DMS 273 treated with DMSO at 0.1 percent for 48 hours (cell line): ENCODE measurements around the gene JAKMIP1.
"Not testable (repeated sequence)": the region's sequence is repeated elsewhere in the genome, so short reads cannot be mapped to it uniquely, and the experiment has no call there.

Source experiments
- DNase-seq: peaks from one replicate; lab custom pipeline; 2025; lab: John Stamatoyannopoulos, UW

Gene JAKMIP1

DNA sequence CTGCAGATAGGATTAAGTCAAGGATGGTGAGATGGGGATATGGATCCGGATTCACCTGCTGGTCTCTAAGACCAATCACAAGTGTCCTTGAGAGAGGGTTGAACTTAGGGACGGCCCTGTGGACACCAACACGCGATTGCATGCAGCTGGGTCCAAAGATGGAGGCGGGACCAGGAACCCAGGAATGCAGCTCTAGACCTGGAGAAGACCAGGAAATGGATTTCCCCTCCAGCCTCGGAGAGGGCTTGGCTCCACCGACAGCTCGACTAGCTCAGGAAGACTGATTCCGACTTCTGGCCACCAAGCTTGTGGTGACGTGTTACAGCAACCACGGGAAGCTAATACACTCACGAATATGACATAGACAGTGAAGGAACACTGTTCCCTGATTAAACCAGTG, 186.8 kb downstream of the JAKMIP1 start:
- DNase-seq: no peak

DNA sequence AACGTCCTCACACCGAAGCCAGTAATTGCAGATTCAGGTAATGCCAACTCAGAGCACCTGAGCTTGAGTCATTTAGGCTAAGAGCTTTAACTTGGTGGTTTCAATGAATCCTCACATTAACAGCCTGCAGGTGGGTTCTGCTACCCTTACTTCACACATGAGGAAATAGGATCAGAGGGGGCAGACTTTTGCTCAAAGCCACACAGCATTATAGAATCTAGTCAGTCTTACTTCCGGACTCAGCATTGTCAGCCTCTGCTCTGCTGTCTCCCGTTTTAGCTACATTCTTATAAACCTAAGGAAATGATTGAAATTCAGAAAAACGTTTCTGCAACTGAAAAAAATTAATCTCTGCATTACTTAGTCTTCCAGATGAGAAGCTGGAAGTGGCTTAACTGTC, 188.1 kb downstream of the JAKMIP1 start:
- no peak for DNase-seq

DNA sequence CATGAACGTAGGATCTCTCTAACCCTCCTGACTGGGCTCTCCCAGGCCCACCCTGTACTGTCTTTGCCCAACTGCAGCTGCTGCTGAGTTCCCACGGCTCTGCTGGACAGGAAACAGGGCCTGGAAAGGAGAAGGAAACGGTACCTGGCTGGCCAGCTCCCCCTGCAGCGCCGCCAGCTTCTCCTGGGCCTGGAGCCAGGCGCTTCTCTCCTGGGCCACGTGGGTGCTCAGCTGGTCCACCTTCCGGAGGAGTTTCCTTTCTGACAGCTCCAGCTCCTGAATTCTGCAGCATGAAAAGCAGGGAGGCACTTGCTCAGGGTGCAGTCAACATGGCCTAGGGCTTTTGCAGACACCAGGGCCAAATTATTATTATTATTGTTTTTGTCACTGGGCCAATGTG, 188.7 kb downstream of the JAKMIP1 start:
- no peak for DNase-seq

DNA sequence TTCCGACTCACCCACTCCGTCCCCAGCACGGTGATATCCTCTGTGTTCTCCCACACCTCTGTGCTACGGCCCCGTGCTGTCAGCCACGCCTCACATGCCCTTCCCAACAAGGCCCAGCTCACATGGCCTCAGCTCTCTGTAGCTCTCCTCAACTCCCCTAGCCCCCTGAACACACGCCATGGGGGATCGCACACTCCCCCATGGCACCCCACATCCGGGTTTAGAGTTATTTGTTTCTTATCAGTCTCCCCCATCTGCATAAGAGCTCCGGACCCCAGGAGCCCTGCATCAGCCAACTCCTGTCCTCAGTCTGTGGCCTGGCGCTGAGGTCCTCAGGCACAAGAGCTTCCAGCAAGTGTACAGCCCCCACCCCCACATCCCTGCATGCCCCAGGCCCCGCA, 189.1 kb downstream of the JAKMIP1 start:
- DNase-seq: no peak

DNA sequence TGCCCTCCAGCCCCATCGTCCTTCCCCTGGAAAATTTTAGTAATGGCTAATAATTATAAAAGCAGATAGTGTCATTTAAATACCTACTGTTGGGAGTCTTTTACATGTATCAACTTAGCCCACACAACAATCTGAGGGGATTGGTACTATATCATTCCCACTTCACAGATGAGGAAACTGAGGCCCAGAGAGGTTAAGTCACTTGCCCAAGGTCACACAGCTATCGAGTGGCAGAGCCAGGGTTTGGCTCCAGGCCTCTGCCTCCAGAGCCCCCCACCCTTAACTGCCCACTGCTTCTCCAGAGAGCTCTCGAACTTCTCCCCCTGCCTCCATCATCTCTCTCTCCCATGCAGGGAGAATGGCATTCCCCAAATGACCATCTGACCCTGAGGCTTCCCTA, 189.6 kb downstream of the JAKMIP1 start:
- no peak for DNase-seq

DNA sequence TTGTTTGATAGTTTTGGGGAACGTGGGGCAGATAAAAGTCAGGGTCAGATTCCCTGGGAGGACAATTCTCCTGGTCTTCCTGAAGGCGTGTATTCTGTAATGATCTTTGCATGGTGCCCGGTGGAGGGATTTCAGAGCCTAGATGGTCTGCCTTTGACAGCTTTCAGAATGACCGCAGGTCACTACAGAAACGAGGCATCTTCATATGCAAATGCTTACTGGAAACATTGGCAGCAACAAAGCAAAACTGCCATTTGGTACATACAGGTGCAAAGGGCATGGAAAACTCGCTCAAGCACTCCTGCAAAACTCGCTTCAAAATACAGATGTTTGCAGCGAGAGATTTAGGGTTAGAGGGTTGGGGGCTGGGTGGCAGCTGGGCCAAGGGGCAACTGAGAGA, 190.9 kb downstream of the JAKMIP1 start:
- no peak for DNase-seq

DNA sequence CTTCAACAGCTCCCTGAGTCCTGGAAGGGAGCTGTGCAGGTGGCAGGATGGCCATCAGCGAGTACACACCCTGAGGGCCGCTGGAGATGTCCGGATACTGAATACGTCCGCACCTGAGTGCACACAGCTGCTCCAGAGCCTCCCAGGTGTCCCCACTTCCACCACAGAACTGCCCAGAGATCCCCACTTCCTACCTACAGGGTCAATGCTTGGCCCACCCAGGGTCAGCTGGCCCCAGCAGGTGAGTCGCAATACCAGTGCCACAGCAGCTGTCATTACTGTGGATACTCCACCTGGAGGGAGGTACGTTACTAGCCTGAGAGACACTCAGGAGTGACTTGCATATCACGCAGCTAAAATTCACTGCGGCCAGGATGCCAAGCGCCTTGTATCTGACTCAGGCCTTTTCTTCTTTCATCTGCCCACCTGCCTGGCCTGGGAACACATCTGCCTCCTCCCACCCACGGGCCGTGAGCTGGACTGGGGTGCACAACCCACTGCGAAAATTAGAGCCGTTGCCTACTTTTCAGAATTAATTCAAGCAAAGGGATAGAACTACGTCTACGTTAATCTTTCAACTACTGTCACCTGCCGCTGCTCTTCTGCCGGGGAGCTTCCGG, 191.5 kb downstream of the JAKMIP1 start:
- DNase-seq: no peak

DNA sequence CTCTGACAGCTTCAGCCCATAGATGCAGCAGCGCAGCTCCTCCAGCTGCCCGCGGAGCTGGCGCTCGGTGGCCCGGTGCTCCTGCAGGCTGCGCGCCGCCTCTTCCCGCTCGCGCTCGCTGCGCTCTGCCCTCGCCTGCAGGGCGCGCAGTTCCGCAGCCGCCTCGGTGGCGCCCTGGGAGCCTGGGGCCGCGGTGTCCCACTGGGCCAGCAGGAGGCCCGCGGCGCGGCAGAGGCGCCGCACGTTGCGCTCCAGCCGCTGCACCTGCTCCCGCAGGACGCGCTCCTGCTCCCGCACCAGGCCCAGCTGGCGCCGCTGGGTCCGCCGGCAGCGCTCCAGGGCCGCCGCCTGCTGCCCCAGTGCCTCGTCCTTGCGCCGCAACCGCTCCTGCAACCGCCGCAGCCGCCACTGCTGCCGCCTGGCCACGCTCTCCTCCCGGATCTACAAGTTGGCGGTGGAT, 192.2 kb downstream of the JAKMIP1 start:
- no peak for DNase-seq

DNA sequence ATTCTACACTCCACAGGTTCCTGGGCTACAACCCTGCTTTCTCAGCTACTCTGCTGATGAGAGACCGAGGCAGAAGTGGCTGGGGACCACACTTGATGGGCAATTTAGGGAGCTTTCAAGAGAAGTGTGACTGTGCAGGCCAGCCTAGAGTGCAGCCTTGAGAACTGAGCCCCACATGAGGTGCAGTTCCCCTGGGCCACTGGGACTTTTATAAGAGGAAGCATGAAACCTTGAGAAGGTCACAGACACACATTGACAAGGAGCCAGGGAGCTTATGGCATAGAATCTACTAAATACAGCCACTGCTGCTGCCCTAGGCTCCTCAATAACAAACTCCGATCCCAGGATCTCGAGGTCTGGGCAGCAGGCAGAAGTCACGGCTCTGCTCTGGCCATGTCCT, 195.2 kb downstream of the JAKMIP1 start:
- DNase-seq: no peak

DNA sequence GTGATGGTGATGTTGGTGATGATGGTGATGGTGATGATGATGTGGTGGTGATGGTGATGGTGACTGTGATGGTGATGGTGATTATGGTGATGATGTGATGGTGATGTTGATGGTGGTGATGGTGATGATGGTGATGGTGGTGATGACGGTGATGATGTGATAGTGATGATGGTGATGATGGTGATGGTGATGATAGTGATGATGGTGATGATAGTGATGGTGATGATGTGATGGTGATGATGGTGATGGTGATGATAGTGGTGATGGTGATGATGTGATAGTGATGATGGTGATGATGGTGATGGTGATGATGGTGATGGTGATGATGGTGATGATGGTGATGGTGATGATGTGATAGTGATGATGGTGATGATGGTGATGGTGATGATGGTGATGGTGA, 196.9 kb downstream of the JAKMIP1 start:
- DNase-seq: not testable (repeated sequence)

DNA sequence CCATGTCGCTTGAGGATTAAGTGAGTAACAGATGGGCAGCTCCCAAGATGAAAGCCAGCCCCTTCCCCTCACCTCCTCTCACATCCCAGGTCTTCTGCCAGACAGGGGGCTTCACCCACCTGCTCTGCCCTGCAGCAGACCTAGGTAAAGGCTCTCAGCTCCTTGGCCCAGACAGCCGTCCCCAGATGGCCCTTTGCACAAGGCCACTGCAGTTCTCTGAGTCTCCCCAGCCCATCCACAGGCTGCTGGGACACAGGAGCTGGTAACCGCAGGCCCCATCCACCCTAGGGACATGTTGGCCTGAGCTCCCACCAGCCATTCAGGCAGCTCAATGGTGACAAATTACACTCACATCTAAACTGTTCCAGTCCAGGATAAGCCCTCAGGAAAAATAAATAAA, 197.4 kb downstream of the JAKMIP1 start:
- no peak for DNase-seq

DNA sequence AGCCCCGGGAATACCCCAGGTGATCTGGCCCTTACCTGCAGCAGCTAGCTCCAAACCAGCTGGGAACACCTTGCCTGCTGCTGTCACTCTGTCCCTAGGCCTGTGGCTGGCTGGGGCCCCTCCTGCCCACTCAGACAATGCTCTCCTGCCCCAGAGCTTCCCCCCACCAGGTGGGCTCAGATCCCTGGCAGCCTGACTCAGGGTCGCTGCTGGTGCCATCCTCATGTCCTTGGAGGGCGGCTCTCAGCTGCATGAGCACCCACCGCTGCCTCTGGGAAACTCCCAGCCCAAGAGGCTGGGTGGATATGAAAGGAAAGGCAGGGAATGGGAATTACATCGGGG, 197.9 kb downstream of the JAKMIP1 start:
- DNase-seq: no peak

DNA sequence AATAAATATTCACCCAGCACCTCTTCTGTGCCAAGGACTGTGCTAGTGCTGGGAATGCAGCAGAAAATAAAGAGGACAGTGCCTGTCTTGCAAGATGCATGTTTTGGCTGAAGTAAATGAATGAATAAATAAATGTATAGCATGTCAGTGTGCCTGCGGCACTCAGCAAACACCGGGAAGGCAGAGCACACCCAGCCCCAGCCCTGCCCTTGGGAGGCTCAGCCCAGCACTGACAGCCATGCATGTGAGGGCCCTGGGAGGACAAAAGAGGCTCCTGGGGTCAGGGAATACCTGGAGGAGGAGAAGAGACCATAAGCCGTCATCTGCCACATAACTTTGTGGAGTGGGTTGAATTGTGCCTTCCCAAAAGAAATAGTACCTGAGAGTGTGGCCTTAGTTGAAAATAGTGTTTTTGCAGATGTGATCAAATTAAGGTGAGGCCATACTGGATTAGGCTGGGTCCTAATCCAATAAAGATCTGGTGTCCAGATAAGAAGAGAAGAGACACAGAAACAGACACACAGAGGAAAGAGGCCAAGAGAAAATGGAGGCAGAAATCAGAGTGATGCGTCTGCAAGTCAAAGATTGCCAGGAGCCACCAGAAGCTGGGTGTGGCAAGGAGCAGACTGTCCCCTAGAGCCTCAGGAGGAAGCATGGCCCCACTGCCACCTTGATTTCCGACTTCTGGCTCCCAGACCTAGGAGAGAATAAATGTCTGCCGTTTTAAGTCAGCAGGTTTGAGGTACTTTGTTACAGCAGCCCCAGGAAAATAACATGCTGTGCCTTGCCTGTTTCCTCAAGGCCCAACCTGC, 198.5 kb downstream of the JAKMIP1 start:
- DNase-seq: no peak

DNA sequence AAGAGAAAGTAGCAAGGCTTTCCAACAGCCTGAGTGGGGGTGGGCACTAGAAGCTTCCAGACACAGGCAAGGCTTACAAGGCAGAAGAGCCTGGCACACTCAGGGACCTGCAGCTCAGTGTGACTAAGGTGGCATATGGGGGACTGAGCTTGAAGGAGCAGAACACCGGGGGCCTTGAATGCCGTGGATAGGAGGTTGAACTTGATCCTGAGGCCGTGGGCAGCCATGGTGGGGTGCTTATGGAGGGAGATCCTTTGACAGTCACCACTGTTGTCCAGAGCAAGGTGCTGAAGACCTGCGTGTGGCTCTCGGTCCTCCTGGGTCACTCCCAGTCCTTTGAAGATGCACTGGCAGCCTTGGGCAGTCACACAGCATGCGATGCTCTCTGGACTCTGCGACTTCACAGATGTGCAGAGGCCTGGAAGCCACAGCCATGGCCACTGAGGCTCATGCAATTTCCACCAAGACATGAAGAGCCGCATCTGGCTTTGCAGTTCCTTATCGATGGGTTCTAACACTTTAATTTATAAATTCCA, 200.5 kb downstream of the JAKMIP1 start:
- DNase-seq: no peak

DNA sequence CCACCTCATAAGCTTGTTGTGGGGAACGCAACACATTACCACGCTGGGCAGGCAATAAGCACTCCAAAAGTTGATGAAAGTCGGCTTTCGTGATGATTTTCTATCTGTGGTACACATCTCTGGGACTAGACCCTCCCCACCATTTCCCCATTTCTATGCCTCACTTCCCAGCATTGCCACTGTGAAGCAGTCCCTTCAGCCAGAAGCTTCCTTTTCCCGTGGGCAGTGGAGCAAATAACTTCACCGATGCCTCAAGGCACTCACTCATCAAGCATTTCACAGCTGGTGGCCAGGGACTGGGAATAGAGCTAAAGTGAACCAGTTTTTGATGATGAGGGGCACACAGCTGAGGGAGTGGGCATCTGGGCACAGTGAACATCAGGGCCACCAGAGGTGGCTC, 201.0 kb downstream of the JAKMIP1 start:
- DNase-seq: no peak

DNA sequence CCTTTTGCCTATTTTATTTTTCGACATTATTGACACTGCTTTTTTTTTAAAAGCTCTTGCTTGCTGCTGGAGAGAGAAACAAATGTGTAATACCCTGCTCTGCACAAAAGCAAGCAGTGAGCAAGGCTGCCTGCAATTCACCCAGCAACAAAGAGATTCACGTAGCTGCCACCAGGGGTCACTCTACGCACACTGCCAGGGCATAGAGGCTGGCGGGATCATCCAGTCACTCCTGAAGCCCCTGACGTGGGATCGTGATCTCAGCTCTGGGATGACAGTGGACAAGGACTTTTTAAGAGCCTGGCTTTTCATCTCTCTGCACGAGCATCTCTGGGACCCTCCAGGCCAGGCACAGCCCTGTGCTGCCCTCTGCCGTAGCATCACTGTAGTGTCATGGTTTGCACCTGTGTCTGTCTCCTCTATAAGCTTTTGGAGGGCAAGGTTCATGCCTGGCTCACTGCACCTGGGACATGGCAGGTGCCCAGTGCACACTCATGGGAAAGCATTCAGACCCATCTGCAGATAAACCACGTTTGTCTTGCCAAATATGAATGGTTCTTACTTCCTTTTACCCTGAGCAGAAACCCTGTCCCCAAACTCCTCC, 201.9 kb downstream of the JAKMIP1 start:
- DNase-seq: peak; percentile 4

DNA sequence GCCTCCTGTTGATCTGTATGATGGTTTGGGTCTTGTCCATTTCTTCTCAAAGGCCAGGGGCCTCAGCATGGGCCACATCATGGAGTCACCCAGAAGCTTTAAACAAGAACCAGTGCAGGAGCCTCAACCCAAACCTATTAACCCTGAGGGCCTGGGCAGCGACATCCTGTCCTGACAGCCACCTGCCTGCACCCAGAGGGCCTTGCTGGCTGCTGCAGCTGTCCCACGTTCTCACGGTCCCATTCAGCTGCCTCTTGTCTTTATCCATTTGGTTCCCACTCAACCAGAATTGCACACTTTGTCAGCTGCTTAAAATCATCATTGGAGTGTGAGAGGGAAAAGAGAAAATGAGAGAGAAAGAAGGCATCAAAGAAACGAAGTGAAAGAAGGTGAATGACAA, 203.7 kb downstream of the JAKMIP1 start:
- no peak for DNase-seq

DNA sequence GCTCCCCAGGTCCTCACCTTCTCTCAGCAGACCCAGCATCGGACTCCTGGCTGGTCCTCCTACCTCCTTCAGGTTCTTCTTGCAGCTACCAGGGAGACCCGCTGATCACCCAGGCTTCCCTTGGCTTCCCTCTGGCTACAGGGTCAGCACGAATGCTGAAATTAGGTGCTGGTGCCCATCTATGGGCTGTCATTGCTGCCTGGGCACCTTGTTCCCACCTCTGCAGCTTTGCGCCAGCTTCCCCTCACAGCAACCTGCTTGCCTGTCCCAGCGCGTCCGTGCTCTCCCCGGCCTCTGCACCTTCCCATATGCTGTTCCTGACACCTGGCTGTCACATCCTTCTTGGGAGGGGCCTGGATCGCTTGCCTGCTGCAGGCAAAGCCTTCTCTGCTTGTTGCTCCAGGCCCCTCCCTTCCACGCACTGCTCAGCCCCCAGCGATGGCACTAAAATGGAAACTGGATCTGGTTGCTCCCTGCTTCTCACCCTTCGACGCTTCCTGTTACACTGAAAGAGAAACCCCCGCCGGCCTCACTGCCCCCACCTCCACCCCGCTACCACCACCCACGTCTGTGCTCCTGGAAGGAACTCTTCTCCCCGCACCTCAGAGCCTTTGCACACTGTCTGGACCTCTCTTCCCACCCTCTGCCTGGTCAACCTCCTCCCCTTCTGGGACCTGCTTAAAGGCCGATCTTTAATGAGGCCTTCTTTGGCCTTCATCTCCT, 204.3 kb downstream of the JAKMIP1 start:
- DNase-seq: no peak

DNA sequence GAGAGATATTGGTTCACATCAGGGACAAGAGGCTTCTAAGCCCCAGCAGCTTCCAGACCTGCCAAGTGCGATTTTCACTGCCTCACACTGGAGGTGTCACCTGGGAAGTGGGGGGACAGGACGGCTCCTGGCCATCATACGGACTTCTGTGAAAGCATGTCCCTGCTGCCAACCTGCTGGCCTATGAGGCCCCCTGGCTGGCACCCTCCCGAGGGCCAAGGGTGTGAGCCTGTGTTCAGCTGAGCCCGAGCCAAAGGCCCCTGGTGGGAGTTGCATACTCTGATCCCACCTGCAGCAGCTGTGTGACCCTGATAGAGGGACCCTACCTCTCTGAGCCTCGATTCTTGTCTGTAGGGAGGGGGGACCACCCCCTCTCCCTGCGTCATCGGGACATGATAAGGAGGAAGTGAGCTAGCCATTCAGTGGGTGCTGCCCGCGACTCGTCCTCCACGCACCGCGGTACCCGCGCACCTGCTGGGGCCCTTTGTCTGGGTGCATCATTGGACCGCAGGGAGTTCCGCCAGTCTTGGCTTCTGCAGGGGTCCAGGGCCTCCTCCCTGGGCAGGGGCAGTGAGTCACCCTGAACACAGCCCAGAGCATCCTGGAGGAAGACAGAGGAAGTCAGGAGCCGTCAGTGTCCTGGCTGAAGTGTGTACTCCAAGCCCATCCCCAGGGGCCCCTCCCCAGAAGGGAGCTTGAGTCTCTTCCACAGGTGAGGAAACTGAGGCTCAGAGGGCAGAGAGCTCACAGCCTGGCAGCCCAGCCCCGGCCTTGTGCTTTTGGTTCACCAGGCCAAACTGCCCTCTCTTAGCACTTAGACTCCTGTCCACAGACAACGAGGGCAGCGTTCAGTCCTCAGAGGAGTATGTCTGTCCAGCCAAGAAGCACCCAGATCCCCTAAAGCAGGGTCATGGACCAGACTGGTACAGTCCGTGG, 206.2 kb downstream of the JAKMIP1 start:
- DNase-seq: no peak

DNA sequence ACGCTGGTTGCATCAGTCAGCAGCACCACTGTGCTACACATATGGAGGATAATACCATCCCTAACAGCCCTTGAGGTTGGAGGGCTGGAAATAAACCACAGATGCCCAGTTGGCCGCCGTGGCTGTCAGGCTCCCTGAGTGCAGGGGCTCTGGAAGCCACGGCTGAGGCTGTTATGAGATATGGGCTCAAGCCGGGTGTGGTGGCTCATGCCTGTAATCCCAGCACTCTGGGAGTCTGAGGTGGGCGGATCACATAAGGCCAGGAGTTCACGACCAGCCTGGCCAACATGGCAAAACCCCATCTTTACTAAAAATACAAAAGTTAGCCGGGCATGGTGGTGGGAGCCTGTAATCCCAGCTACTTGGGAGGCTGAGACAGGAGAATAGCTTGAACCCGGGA, 207.0 kb downstream of the JAKMIP1 start:
- not testable (repeated sequence) for DNase-seq

DNA sequence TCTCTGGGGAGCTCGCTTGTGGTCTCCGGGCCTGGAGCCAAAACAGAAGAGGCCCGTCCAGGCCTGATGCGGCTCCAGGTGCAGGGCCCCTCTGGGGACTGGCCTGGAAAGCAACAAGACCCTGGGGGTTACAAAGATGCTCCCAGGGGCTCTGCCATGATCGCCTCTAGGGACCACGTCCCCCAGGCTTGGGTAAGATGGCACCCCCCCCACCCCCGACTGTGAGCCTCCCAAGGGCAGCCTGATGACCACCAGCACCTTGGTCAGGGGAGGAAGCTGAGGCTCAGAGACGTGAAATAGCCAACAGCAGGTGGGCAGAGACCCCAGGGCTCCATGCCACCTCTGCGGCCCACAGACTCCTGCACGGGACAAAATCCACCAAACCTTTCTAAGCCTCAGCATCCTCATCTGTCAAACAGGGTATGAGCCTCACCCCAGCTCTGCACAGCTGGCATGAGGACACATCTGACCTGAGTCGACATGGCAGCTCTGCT, 207.5 kb downstream of the JAKMIP1 start:
- no peak for DNase-seq
